ENCODE results near the gene SGMS2.

SGMS2 gene

DNA sequence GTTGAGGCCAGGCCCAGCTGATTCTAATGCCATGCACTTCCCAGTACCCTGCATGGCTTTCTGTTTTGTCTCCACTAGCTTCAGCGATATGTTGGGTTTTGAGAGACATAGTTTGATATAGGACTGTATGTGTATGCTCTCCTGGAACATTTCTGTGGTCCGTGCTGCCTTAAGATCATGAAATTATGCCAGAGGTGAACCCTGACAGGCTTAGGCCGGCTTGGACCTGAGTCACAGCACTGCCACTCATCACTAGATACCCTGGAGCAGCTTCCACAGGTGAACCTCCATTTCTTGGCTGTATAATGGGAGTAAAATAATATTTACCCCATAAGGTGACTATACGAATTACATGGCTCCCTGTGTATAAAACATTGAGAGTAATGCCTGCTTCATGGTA lies 6.4 kb downstream of the SGMS2 start:
- no peak for DNase-seq

- no peak for DNase-seq
These were observed 7.6 kb downstream of the SGMS2 start for GRCh38 chr4:107832275-107832807.

- DNase-seq, result no peak
These were observed 9.6 kb downstream of the SGMS2 start for GRCh38 chr4:107834241-107834794.

DNA sequence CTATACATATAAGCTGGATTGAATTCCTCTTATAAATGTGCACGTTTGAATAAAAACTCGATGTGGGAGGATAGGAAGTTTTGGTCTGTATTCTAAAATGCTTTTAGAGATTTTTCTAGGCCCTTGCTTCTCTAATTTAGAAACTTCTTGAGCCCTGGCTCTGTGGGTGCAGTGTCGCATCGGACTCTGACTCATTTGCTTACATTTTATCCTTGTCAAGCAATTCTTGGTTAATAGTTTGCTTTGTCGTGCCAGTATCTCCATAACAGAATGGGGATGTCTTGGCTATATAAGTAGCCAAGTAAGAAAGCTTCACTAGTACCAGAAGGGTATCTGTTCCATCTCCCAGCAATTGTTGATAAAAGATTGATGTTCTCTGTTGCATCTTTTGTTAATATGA lies 10.7 kb downstream of the SGMS2 start:
- DNase-seq, result no peak

GRCh38 chr4:107837317-107837716 lies 12.6 kb downstream of the SGMS2 start:
- no peak for DNase-seq

DNA sequence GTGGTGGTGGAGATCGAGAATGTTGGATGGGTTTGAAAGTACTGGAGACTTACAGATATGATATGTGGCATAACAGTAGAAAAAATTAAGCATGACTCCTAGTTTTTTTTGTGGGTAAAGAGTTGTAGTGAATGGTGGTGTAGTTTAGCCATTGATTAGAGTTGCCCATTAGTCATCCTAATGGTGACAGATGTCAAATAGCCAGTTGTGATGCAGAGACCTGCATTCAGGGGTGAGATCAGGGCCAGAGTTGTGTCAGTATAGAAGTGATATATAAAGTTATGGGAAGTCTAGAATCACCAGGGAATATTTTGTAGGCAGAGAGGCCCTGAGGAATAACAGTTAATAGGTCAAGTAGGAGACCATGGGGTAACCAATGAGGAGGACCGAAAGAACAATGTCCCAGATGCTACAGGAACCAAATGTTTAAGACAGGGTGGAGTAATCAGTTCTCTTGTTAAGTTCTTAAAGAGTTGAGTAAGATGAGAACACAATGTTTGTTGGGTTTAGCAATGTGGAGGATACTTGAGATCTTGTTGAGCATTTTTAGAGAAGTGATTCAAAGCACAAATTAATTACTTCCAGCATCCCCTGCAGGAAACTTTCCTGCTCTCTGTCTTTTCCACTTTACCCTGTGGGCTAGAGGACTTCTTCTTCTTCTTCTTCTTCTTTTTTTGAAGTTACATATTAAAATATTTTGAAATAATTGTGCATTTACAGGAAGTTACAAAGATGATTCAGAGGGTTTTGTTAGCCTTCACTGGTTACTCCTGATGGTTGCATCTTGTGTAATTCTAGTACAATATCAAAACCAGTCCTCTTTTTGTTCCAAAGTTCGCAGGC lies 13.3 kb downstream of the SGMS2 start:
- DNase-seq, result no peak

GRCh38 chr4:107838861-107839565 lies 14.3 kb downstream of the SGMS2 start:
- DNase-seq, result no peak

GRCh38 chr4:107843391-107843790 lies 18.7 kb downstream of the SGMS2 start:
- DNase-seq, result no peak

GRCh38 chr4:107845681-107846080 lies 20.9 kb downstream of the SGMS2 start:
- no peak for DNase-seq

DNA sequence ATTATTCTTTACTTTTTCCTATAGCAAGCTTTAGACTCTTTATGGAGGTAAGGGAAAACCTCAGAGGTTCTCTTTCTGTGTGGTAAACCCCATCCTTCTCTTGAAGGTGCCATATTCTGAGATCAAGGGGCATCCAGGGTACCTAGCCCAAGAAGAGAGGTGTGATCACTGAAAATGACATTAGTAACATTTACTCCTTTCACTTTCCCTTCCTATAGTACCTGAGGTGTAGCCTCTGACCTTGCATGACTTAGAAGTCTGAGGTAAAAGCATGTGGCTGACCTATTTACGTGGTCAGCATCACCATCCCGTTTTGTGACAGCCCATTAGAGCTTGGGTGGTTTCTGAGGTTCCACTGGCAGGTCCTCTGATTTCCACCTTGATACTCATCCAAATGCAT lies 25.7 kb downstream of the SGMS2 start:
- no peak for DNase-seq

DNA sequence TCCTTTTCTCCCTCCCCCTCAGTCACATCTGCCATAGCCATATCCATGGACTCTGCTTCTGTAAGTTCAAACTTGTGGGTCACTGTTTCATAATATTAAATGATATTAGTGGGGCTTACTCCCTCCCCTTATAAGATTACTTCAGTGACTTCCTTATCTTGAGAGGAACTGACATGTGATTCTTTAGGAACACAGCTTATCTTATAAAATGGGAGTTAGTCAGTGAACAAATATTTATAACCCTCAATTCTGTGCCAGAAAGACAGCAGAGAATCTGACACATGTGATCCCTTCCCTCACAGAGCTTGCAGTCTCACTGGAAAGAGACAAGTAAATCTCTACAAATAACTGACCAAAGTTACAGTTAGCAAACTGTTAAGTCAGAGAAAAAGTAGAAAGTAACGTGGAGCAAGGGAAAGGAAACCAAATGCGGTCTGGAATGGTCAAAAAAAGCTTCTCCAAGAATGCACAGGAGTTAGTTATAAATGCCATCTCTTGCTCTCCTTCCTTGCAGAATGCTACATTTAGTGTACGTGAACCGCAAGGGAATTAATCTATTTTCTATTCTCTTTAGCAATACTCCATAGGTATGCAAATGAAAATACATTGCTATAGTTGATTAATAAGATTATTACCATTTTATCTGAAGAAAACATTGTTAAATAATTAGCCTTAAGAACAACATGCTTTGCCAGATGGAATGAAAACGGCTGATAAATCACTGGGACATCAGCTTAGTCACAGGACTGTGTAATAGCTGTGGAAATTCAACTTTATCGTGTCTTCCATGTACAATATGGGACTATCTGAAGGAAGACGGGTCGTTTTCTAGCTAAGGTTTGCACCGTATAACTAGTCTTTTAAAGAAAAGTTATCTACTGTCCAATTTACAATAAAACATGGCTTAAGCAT lies 29.0 kb downstream of the SGMS2 start:
- no peak for DNase-seq

GRCh38 chr4:107854356-107855022 lies 29.8 kb downstream of the SGMS2 start:
- no peak for DNase-seq

DNA sequence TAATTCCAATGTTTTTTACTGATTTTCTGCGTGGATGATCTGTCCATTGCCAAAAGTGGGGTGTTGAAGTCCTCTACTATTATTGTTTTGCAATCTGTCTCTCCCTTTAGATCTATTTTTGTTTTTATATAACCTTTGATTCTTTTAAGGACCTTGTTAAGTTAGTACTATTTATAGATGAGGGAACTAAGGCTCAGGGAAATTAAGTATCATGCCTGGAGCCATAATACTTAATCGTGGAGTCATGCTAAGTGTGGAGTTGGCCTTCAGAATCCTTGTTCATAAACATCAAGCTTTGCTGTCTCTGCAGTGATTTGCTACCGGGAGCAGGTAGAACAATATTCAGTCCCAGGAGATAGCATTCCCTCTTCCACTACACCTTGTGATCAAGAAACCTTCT lies 31.0 kb downstream of the SGMS2 start:
- no peak for DNase-seq

DNA sequence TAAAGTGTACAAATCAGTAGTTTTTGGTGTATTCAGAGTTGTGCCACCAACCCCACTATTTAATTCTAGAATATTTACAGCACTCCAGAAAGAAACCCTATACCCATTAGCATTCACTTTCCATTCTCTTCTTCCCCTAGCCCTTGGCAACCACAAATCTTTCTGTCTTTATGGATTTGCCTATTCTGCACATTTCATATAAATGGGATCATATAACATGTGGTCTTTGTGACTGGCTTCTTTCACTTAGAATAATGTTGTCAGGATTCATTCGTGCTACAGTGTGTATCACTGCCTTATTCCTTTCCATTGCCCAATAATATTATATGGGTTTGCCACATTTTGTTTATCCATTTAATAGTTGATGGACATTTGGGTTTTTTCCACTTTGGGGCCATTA lies 32.2 kb downstream of the SGMS2 start:
- no peak for DNase-seq

DNA sequence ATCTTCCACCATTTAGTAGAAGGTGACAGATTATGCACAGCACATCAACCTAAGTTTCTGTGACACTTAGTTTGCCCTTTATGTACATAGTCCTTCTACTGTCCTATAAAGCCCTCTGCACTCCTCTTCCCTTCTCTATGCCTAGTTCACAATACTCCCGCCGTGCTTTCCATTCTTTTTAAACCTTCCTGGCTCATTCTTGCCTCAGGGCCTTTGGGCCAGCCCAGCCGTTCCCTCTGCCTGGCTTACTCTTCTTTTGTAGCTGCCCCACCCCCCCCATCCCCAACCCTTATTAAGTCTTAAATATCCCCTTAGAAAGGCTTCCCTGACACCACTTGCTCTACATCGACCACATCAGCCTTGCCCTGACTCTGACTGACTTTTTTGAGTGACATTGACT lies 33.0 kb downstream of the SGMS2 start:
- DNase-seq, result no peak

DNA sequence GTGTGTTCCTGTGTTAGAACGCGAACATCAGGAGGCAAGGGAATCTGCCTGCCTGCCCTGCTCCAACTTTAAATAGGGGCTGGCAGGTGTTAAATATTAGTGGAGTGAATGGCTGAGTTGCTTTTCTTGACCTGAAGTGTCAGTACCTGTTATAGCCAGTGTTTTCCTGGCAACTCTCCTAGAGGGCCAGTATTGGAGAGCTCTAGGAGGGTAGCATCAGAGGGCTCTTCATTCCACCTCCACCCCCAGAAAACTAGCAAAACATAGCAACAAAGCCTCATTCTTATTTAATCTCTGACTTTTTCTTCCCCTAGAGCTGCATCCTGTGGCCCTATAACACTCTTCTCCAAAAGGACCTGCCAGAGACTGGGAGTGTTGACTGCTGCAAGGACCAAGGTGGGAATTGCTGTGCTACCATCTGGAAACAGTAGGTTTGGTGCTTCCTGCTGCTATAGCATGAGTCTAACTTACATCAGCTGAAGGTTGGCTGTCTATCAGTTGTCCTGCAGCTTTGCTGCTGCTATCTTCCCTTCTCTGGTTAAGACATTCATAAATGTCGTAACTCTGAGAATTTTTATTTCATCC lies 33.5 kb downstream of the SGMS2 start:
- no peak for DNase-seq

DNA sequence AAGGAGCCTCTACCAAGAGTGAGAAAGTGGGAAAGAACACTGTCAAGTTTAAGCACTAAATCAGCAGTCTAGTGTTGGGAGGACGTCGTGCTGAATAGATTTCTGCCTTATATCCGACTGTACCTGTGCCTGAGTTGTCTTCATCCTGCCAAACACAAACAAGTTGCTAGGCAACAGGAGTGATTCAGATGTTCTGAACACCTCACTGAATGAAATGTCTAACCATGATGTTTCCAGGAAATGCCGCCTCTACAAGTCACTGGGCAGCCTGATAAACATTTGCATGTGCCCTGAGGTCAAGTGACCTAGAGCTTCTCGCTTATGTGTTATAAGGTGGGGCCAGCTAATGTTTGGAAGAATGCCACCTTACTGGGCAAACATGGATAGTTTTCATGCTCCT lies 37.9 kb downstream of the SGMS2 start:
- no peak for DNase-seq

DNA sequence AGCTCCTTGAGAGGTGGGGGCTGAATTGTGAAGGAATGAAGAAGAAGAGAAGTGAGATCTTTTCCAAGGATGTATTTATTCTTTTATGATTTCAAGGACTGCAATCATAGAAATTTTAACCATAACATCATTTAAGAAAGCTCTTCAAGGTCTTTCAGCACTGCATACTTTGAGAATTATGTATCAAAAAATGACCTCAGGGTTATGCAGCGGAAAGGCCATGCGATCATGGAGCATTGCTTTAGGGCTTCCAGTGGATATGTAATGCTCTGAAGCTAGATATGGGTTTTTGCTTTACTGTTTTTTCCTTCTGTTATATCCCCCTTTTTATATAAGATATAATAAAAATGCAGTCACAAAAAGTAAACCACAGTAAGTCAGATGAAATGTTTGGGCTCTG lies 38.7 kb downstream of the SGMS2 start:
- DNase-seq, result no peak

GRCh38 chr4:107863850-107864371 lies 39.2 kb downstream of the SGMS2 start:
- no peak for DNase-seq

GRCh38 chr4:107866726-107867125 lies 42.0 kb downstream of the SGMS2 start:
- DNase-seq, result no peak

- DNase-seq, result no peak
These were observed 45.5 kb downstream of the SGMS2 start for GRCh38 chr4:107870236-107870635.

All from NCI-H2171 (cell line).